Tibial artery (tissue), 4 donors: ENCODE results near the gene THBS1.

ENCODE experiments used
- DNase-seq, 2 donors: peaks; one replicate each; pipeline ENCODE4 v3.0.0-alpha.2; 2019
- H3K27ac ChIP-seq, 2 donors: fragments of 200-600 bp; sonication (generic) in 1 of 2; 1 replicate in 1 of 2; 2 replicates in 1 of 2; pipeline ENCODE4 v1.5.1; 2018 to 2019; ENCODE audit warnings: mild to moderate bottlenecking in 1 of 2
- H3K27me3 ChIP-seq, 2 donors: fragments of 200-600 bp; sonication (generic) in 1 of 2; one replicate each; pipeline versions ENCODE4 v1.5.1 to v1.6.0; 2016 to 2019
- H3K36me3 ChIP-seq, 3 donors: fragments of 200-600 bp; sonication (generic) in 2 of 3; one replicate each; pipeline ENCODE4 v1.5.1; 2016 to 2019; ENCODE audit warnings: mild to moderate bottlenecking in 2 of 3
- H3K4me1 ChIP-seq, 4 donors: fragments of 200-600 bp; sonication (generic) in 2 of 4; 1 replicate in 3 of 4; 2 replicates in 1 of 4; pipeline ENCODE4 v1.5.1; 2016 to 2019
- H3K4me3 ChIP-seq, 2 donors: fragments of 200-600 bp; sonication (generic) in 1 of 2; 1 replicate in 1 of 2; 2 replicates in 1 of 2; pipeline ENCODE4 v1.5.1; 2018 to 2019; ENCODE audit warnings: mild to moderate bottlenecking in 2 of 2
- H3K9me3 ChIP-seq, 3 donors: fragments of 200-600 bp; sonication (generic) in 1 of 3; one replicate each; pipeline ENCODE4 v1.5.1; 2016 to 2019
- CTCF ChIP-seq, 2 experiments: fragments of 200-600 bp in 1 of 2; fragments of 450-650 bp in 1 of 2; IDR thresholded peaks; one replicate each; pipeline ENCODE4 v1.5.1; 2017 to 2019; ENCODE audit warnings: antibody characterized with exemption in 2 of 2, mild to moderate bottlenecking in 1 of 2, moderate library complexity in 1 of 2
- intact Hi-C: fragments of 100-400 bp; cut with DNase I; formaldehyde crosslinking; loops from one replicate; pipeline ENCODE4 v1.15.0; 2023; ENCODE audit warnings: low total_unique reads

The THBS1 gene

GRCh38 chr15:39596358-39597051 lies 15.6 kb downstream of the THBS1 start:
- H3K4me3 ChIP-seq: no peak overlapping the region
- H3K36me3 ChIP-seq: peaks cover 48 to 54% (median 50%) of the 10 kb centered on the region in 3 donors
- no peak for TF ChIP-seq CTCF (IDR thresholded peaks at IDR 0.05)
- peaks cover 0 to 5% (median 2%) of the 10 kb centered on the region in 4 donors for H3K4me1 ChIP-seq
- DNase-seq: no peak
- no peak overlapping the region for H3K27ac ChIP-seq
- H3K27me3 ChIP-seq: no peaks in the 10 kb centered on the region
- H3K9me3 ChIP-seq: no peaks in the 10 kb centered on the region
- intact Hi-C loops: no loop called here

- DNase-seq: no peak
- no peaks in the 10 kb centered on the region for H3K27me3 ChIP-seq
- H3K9me3 ChIP-seq: no peaks in the 10 kb centered on the region
- H3K27ac ChIP-seq: no peak overlapping the region
- intact Hi-C loops: no loop called here
- peaks cover 40 to 45% (median 43%) of the 10 kb centered on the region in 3 donors for H3K36me3 ChIP-seq
- peaks cover 0 to 5% (median 2%) of the 10 kb centered on the region in 4 donors for H3K4me1 ChIP-seq
- H3K4me3 ChIP-seq: no peak overlapping the region
- TF ChIP-seq CTCF (IDR thresholded peaks at IDR 0.05): no peak
These were observed 16.5 kb downstream of the THBS1 start for GRCh38 chr15:39597336-39597735.

- Histone ChIP-seq H3K27ac (no peak overlapping the region), H3K36me3 (peaks cover 36 to 41% (median 39%) of the 10 kb centered on the region in 3 donors), H3K4me3 (no peak overlapping the region), H3K9me3 (no peaks in the 10 kb centered on the region), H3K27me3 (no peaks in the 10 kb centered on the region), H3K4me1 (peaks cover 0 to 5% (median 2%) of the 10 kb centered on the region in 4 donors)
- intact Hi-C loops: no loop called here
- no peak for TF ChIP-seq CTCF (IDR thresholded peaks at IDR 0.05)
- no peak for DNase-seq
These were observed 16.9 kb downstream of the THBS1 start for GRCh38 chr15:39597751-39598185.

GRCh38 chr15:39598186-39598850 lies 17.4 kb downstream of the THBS1 start:
- H3K4me1 ChIP-seq: peaks cover 0 to 5% (median 2%) of the 10 kb centered on the region in 4 donors
- H3K27me3 ChIP-seq: no peaks in the 10 kb centered on the region
- intact Hi-C loops: no loop called here
- H3K27ac ChIP-seq: no peak overlapping the region
- H3K36me3 ChIP-seq: peaks cover 30 to 35% (median 33%) of the 10 kb centered on the region in 3 donors
- no peak for TF ChIP-seq CTCF (IDR thresholded peaks at IDR 0.05)
- H3K9me3 ChIP-seq: no peaks in the 10 kb centered on the region
- no peak overlapping the region for H3K4me3 ChIP-seq
- DNase-seq: no peak

- Histone ChIP-seq H3K9me3 (no peaks in the 10 kb centered on the region), H3K27me3 (no peaks in the 10 kb centered on the region), H3K4me3 (no peak overlapping the region), H3K36me3 (peaks cover 21 to 27% (median 24%) of the 10 kb centered on the region in 3 donors), H3K4me1 (peaks cover 0 to 5% (median 2%) of the 10 kb centered on the region in 4 donors), H3K27ac (no peak overlapping the region)
- no peak for DNase-seq
- intact Hi-C loops: no loop called here
- no peak for TF ChIP-seq CTCF (IDR thresholded peaks at IDR 0.05)
These were observed 18.3 kb downstream of the THBS1 start for GRCh38 chr15:39598958-39599845.
